Measurements from ENCODE around the gene N4BP2. TPM values are rescaled to one million over a fixed set of nuclear protein-coding genes. Genes with fewer than 3 reads are reported as not detected.

Gene N4BP2
- polyA plus RNA-seq, 1 of the 3 experiments (the other 2 are of a cell fraction) = 1.2 TPM

- POLR2A ChIA-PET = no interaction called here
- Histone ChIP-seq H3K4me1 (ENCODE audit: control insufficient read depth in 1 of 2, insufficient read depth in 2 of 2, low read depth in 1 of 2, low read length in 1 of 2) (peaks cover 0 to 33% of the 10 kb centered on the region in 2 experiments; a peak in 3 of 4 replicates), H3K36me3 (replicated peaks in 1 of 2; ENCODE audit: control insufficient read depth in 1 of 2, insufficient read depth in 2 of 2, low read length in 1 of 2) (no peaks in the 10 kb centered on the region), H3K9me3 (no peaks in the 10 kb centered on the region; the same call in 1 of the 2 replicates), H3F3A (replicated peaks; ENCODE audit: insufficient read depth) (peaks cover 4% of the 10 kb centered on the region), H3K9ac (no peak overlapping the region), H3K9me2 (no peaks in the 10 kb centered on the region), H2AFZ (ENCODE audit: low read depth) (no peak overlapping the region), H3K79me2 (ENCODE audit: insufficient read depth) (no peaks in the 10 kb centered on the region), H3K4me3 (ENCODE audit: low read depth in 2 of 2, low read length in 1 of 2) (no peak overlapping the region), H3K27ac (ENCODE audit: low read depth in 2 of 2, low read length in 1 of 2) (no peak overlapping the region), H3K27me3 (ENCODE audit: insufficient read depth) (no peaks in the 10 kb centered on the region), H3K4me2 (no peak overlapping the region), H4K20me1 (ENCODE audit: insufficient read depth) (no peaks in the 10 kb centered on the region)
- TF ChIP-seq FOSL2 (IDR thresholded peaks at IDR 0.05; ENCODE audit: borderline replicate concordance, low read depth) = no peak
- TF ChIP-seq SIN3A (IDR thresholded peaks at IDR 0.05; ENCODE audit: borderline replicate concordance, low read depth, low read length) = no peak
- no peak for TF ChIP-seq TAF1 (IDR thresholded peaks at IDR 0.05; ENCODE audit: borderline replicate concordance, low read depth, low read length)
- TF ChIP-seq USF1 (IDR thresholded peaks at IDR 0.05; ENCODE audit: borderline replicate concordance, low read depth) = no peak
- TF ChIP-seq, protein P1, sequence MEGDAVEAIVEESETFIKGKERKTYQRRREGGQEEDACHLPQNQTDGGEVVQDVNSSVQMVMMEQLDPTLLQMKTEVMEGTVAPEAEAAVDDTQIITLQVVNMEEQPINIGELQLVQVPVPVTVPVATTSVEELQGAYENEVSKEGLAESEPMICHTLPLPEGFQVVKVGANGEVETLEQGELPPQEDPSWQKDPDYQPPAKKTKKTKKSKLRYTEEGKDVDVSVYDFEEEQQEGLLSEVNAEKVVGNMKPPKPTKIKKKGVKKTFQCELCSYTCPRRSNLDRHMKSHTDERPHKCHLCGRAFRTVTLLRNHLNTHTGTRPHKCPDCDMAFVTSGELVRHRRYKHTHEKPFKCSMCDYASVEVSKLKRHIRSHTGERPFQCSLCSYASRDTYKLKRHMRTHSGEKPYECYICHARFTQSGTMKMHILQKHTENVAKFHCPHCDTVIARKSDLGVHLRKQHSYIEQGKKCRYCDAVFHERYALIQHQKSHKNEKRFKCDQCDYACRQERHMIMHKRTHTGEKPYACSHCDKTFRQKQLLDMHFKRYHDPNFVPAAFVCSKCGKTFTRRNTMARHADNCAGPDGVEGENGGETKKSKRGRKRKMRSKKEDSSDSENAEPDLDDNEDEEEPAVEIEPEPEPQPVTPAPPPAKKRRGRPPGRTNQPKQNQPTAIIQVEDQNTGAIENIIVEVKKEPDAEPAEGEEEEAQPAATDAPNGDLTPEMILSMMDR (IDR thresholded peaks at IDR 0.05) = no peak
- no peak for TF ChIP-seq CHD2 (IDR thresholded peaks at IDR 0.05; ENCODE audit: low read length, partially characterized antibody)
- no peak for TF ChIP-seq POLR2AphosphoS5 (IDR thresholded peaks at IDR 0.05; ENCODE audit: low read depth, low read length)
- TF ChIP-seq FOXJ3 (CRISPR knock-in tag; IDR thresholded peaks at IDR 0.05) = no peak
- no peak for TF ChIP-seq RAD21 (IDR thresholded peaks at IDR 0.05; ENCODE audit: low read length)
- no peak for TF ChIP-seq NRF1 (IDR thresholded peaks at IDR 0.05; ENCODE audit: low read depth, low read length)
- TF ChIP-seq MXI1 (IDR thresholded peaks at IDR 0.05; ENCODE audit: low read depth, low read length) = no peak
- no peak for TF ChIP-seq RFX5 (IDR thresholded peaks at IDR 0.05; ENCODE audit: low read length)
- TF ChIP-seq GATA2 (CRISPR knock-in tag; IDR thresholded peaks at IDR 0.05) = no peak
- TF ChIP-seq EP300 (IDR thresholded peaks at IDR 0.05; ENCODE audit: borderline replicate concordance in 1 of 2, low read depth in 1 of 2, low read length in 1 of 2) = no peak
- TF ChIP-seq USF2 (IDR thresholded peaks at IDR 0.05; ENCODE audit: borderline replicate concordance, low read depth, low read length) = no peak
- no peak for TF ChIP-seq MAX (IDR thresholded peaks at IDR 0.05; ENCODE audit: low read depth)
- TF ChIP-seq RCOR1 (IDR thresholded peaks at IDR 0.05; ENCODE audit: low read length) = no peak
- no peak for TF ChIP-seq PBX3 (IDR thresholded peaks at IDR 0.05)
- TF ChIP-seq MEF2A (IDR thresholded peaks at IDR 0.05; ENCODE audit: borderline replicate concordance, low read depth) = no peak
- CTCF ChIA-PET = interaction anchor here (0.9 to 2.4 kb wide), 2 partner anchors 8 to 12 kb away, joined by 3 to 6 read pairs; no protein-coding TSS in a partner anchor
- WGBS (ENCODE audit: low lambda C conversion rate) = 96% methylated on average over 4 of the region's 4 CpGs
- DNase-seq = no peak
Measured at GRCh38 chr4:40187386-40187906, 130.8 kb downstream of the N4BP2 start.

All from SK-N-SH (cell line).